BJ (cell line): ENCODE data around the gene PTTG1IP. TPM values are rescaled to one million over a fixed set of nuclear protein-coding genes. Genes with fewer than 3 reads are reported as not detected.

ENCODE experiments used
- CTCF ChIA-PET: fragments of 350-600 bp; formaldehyde crosslinking; extraction: SDS; loops from one replicate; lab custom pipeline; 2021; ENCODE audit warnings: antibody characterized with exemption, inconsistent platforms; lab: Yijun Ruan, JAX
- POLR2A ChIA-PET: fragments of 300-600 bp; sonication (Branson Sonifier 250); formaldehyde crosslinking; extraction: SDS; loops from one replicate; lab custom pipeline; 2021; ENCODE audit warnings: antibody characterized with exemption; lab: Charles Lee
- DNase-seq: peaks from one replicate; pipeline ENCODE4 v3.0.0-alpha.2; 2011; ENCODE audit warnings: low read depth
- H3K27me3 ChIP-seq: 2 replicates; pipeline ENCODE4 v1.6.0; 2011; ENCODE audit warnings: low read length; ENCODE audit not compliant: control insufficient read depth, insufficient read depth
- H3K36me3 ChIP-seq: 2 replicates; pipeline ENCODE4 v1.5.1; 2011; ENCODE audit warnings: low read length; ENCODE audit not compliant: control insufficient read depth, insufficient read depth
- H3K4me3 ChIP-seq: 2 replicates; pipeline ENCODE4 v1.5.1; 2011; ENCODE audit warnings: low read depth, mild to moderate bottlenecking, control low read depth, low read length
- CTCF ChIP-seq: IDR thresholded peaks from 2 replicates; pipeline ENCODE4 v1.5.1; 2011; ENCODE audit warnings: low read depth, mild to moderate bottlenecking, control low read depth, inconsistent platforms, low read length, moderate library complexity; ENCODE audit not compliant: insufficient read depth
- polyA plus RNA-seq: library from polyadenylated mRNA; depleted of rRNA; stranded (reverse); fragments of >200 nt; gene quantifications from 2 replicates; pipeline ENCODE4 v1.2.3, GENCODE V29; 2011

PTTG1IP gene
- polyA plus RNA-seq, 1 experiment, result 249 TPM

DNA sequence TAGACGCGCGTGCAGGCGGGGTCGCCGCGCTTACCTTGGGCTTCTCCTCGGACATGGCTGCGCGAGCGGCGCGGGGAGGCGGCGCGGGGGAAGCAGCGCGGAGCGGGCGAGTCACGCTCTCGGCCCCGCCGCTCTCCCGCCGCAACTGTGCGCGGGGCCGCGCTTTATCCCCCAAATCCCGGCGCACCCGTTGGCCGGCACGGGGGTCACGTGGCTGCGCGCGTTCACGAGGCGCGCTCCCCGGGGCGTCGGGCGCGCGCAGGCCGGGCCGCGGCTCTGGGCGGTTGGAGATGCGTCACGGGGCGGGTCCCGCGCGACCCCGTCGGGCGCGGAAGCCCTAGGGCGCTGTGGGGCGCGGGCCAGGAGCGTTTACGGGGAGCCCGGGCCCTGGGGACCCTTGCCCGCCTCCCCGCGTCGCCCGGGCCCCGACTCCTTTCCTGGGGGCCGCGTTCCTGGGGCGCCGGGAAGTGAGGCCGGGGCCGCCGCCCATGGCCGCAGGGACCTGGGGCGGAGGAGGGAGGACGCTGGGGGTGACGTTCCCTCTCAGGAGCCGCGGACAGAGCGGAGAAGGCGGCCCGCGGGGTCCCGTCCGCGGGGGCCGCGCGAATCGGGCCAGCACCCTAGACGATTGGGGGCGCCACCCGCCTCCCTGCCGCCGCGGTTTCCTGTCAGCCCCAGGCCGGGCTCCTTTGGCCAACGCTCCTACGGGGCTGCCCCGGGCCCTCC, 55.4 kb downstream of the PTTG1IP start, which contains the start of gene SUMO3:
Gene SUMO3, minus strand, starts transcription at position 149 of the 726 bp plus-strand sequence. Its CDS starts 94 bp downstream, at position 55.
- H3K36me3 ChIP-seq, result peaks cover 5% of the 10 kb centered on the region
- no peak for DNase-seq
- POLR2A ChIA-PET, result no interaction called here

DNA sequence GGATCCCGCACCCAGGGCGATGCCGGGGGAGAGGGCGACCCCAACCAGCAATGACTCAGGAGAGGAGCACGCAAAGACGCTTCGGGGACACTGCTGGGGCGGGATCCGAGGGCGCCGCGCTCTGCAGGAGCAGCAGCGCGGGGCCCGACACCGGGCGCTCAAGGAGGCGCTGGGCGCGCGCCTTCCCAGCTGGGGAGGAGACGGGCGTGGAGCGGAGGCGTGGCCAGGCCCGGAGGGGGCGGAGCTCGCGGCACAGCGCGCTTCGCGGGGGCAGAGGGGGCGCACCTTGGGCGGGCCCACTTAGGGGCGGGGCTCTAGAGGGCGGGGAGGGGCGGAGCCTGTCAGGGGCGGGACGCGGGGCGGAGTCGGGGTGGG, 56.0 kb downstream of the PTTG1IP start:
- ChIA-PET CTCF (interaction anchor here (1.0 kb wide), 1 partner anchor 24 kb away, joined by 4 read pairs; no protein-coding TSS in a partner anchor), POLR2A (no interaction called here)
- no peak for DNase-seq
- H3K4me3 ChIP-seq, result peak overlapping the region; percentile 61
- no peak for TF ChIP-seq CTCF
- no peaks in the 10 kb centered on the region for H3K27me3 ChIP-seq
- H3K36me3 ChIP-seq, result peaks cover 6% of the 10 kb centered on the region

More for the DNA sequence above, 55.4 kb downstream of the PTTG1IP start, which contains the start of gene SUMO3:
- CTCF ChIA-PET, result interaction anchor here (0.6 to 1.0 kb wide), 2 partner anchors 25 kb away, joined by 3 to 4 read pairs; no protein-coding TSS in a partner anchor
- Histone ChIP-seq H3K4me3 (peak within 1 kb of the TSS; percentile 61), H3K27me3 (no peaks in the 10 kb centered on the region)
- 0 out of 2 replicates have a peak, but pooled peaks have one; percentile 4 for TF ChIP-seq CTCF

GRCh38 chr21:44816761-44817505, 56.6 kb downstream of the PTTG1IP start:
- DNase-seq, result no peak
- no peak for TF ChIP-seq CTCF
- ChIA-PET POLR2A (no interaction called here), CTCF (interaction anchor here (1.0 kb wide), 2 partner anchors 14 to 24 kb away, joined by 3 to 4 read pairs; no protein-coding TSS in a partner anchor)
- Histone ChIP-seq H3K36me3 (peaks cover 6% of the 10 kb centered on the region), H3K27me3 (no peaks in the 10 kb centered on the region), H3K4me3 (peak overlapping the region; percentile 61)

- H3K36me3 ChIP-seq, result peaks cover 6% of the 10 kb centered on the region
- CTCF ChIA-PET, result interaction anchor here (1.0 to 1.3 kb wide), 3 partner anchors 10 to 23 kb away, joined by 3 to 5 read pairs (median 3); no protein-coding TSS in a partner anchor
- no peaks in the 10 kb centered on the region for H3K27me3 ChIP-seq
- H3K4me3 ChIP-seq, result no peak overlapping the region
- POLR2A ChIA-PET, result no interaction called here
- no peak for DNase-seq
- TF ChIP-seq CTCF, result no peak
Measured at GRCh38 chr21:44815852-44816628, 57.5 kb downstream of the PTTG1IP start.
